SK-N-MC (cell line): ENCODE measurements around the gene TMEM245.

ENCODE experiments used
- DNase-seq: peaks from one replicate; pipeline ENCODE4 v3.0.0-alpha.2; 2011; ENCODE audit warnings: low read depth, low spot score
- H3K27ac ChIP-seq: fragments of 200-600 bp; sonication (generic); 2 replicates; pipeline ENCODE4 v1.5.1; 2016; ENCODE audit warnings: mixed run types
- H3K36me3 ChIP-seq: fragments of 200-600 bp; sonication (generic); 2 replicates; pipeline ENCODE4 v1.6.1; 2017; ENCODE audit warnings: antibody characterized with exemption, low read length, mixed read lengths; ENCODE audit not compliant: insufficient read depth
- H3K4me3 ChIP-seq: fragments of 200-600 bp; sonication (generic); 2 replicates; pipeline ENCODE4 v1.5.1; 2016
- H3K9ac ChIP-seq: fragments of 200-600 bp; sonication (generic); 2 replicates; pipeline ENCODE4 v1.8.0; 2017; ENCODE audit warnings: mixed run types, mixed read lengths; ENCODE audit not compliant: insufficient read length
- H3K9me3 ChIP-seq: fragments of 200-600 bp; sonication (generic); 2 replicates; pipeline ENCODE4 v1.6.1; 2017; ENCODE audit warnings: low read depth, mild to moderate bottlenecking, antibody characterized with exemption, low read length, moderate library complexity, mixed read lengths
- EZH2 ChIP-seq: fragments of 200-600 bp; sonication (generic); IDR thresholded peaks from one replicate; pipeline ENCODE4 v1.6.1; 2017; ENCODE audit warnings: antibody characterized with exemption
- FOXP2 ChIP-seq: optimal IDR thresholded peaks from 2 replicates; pipeline ENCODE3; 2011; ENCODE audit warnings: mild to moderate bottlenecking, moderate library complexity; ENCODE audit not compliant: insufficient read depth; ENCODE audit errors: extremely low read length, control extremely low read depth
- POLR2AphosphoS5 ChIP-seq: IDR thresholded peaks from 2 replicates; pipeline ENCODE4 v1.6.1; 2012; ENCODE audit warnings: mild to moderate bottlenecking, low read depth, low read length, borderline replicate concordance

Gene TMEM245

DNA sequence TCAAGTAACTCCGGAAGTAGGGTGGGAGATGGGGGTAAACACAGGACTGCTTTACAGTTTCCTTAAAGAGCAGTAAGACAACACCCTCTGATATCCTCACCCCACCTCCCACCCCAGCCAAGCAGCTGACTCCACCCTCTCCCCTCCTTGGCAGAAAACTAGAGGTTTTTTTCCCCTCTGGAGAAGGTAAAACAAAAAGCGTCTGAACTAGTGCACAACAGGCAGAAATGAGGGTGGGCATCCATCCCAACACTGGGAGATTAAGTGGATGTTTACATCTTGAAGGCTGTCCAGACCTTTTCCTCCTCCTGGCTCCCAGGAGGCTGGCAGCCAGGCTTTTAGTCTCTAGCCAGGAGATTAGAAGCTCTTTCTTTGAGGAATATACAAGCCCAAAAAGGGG is 92.6 kb downstream of the TMEM245 start:
- H3K36me3 ChIP-seq: peaks cover 7% of the 10 kb centered on the region
- TF ChIP-seq EZH2 (no peak), FOXP2 (no peak), POLR2AphosphoS5 (no peak)

DNA sequence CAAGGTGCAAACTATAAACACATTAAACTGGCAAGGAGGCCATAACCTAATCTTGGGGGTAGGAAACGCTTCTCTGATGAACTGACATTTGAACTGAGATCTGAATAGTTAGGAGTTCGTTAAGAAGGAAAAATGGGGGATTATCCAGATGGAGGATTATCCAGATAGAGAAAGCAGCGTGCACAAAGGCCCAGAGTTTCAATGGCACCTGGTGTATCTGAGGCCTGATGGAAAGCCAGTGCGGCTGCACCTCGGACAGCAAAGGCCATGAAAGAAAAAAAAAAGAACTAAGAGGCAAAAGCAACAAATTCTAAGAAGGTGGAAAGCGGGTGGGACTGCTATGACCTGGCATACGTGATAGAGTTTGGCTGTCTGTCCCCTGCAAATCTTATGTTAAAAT is 93.4 kb downstream of the TMEM245 start:
- H3K4me3 ChIP-seq: no peak overlapping the region
- H3K9ac ChIP-seq: no peak overlapping the region
- no peaks in the 10 kb centered on the region for H3K9me3 ChIP-seq
- H3K27ac ChIP-seq: no peak overlapping the region
- TF ChIP-seq FOXP2: no peak
- no peak for TF ChIP-seq EZH2
- no peak for TF ChIP-seq POLR2AphosphoS5
- H3K36me3 ChIP-seq: peaks cover 4% of the 10 kb centered on the region; the same call in 1 of the 2 replicates
- no peak for DNase-seq

More for the DNA sequence above, 92.6 kb downstream of the TMEM245 start:
- Histone ChIP-seq H3K9me3 (no peaks in the 10 kb centered on the region), H3K9ac (no peak overlapping the region), H3K27ac (no peak overlapping the region), H3K4me3 (no peak overlapping the region)
- no peak for DNase-seq

DNA sequence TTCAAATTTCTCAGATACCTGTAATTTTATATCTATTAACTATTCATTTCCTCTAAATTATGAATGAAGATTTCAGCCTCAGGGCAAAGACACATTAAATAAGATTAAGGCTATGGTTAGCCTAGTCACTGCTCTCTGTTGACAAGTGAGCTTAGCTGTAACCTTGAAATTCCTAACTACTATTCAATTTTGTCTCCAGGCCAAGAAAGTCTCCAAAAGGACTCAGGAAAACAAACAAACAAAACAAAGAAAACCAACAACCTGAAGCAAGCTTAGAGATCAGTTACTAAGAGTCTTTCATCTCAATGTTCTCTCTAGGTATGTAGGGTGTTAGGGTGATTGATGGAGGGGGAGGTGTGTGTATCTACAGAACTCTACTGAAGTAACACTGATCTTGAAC is 96.9 kb downstream of the TMEM245 start:
- no peak overlapping the region for H3K4me3 ChIP-seq
- no peak for TF ChIP-seq POLR2AphosphoS5
- no peak for TF ChIP-seq EZH2
- no peak for TF ChIP-seq FOXP2
- no peaks in the 10 kb centered on the region for H3K9me3 ChIP-seq
- H3K27ac ChIP-seq: no peak overlapping the region
- H3K9ac ChIP-seq: no peak overlapping the region
- DNase-seq: no peak
- peaks cover 17% of the 10 kb centered on the region for H3K36me3 ChIP-seq

DNA sequence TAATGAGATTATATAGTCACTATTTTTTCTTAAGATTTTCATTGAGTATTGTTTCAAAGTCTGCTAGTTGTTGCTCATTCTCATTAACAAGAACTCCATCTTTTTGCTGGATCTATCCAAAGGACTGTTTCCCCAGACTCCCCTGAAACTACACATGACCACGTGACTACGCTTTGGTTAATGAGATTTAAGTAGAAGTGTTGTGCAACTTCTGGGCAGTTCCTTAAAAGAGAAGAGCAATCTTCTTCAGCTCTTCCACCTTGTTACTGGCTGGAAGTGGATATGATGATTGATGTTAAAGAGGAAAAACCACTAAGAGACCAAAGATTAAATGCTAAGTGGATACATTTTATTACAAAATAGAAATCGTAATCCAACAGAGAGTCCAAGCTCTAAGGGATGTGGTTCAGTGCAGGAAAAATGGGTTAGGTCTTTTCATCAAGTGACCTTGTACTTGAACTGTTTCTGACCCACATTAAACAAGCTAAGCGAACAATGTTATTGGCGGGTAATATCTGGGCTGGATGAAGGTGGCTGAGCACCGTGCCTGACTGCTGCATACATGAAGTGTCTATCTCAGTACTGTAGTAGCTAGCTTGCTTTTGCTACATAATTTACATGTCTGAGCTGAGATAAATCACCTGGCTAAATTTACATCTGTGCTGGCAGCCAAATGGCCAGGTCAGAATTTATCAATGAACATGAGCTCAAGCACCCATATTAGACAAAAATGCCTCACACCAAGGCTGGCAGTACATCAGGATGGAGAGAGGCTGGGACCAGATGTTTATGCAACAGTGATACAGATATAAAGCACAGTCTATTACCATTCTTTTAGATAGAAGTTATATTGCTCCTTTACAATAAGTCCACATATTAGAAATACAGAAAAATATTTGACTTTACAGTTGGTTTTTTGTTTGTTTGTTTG is 98.9 kb downstream of the TMEM245 start:
- no peak for TF ChIP-seq FOXP2
- no peak for TF ChIP-seq POLR2AphosphoS5
- TF ChIP-seq EZH2: no peak
- no peak for DNase-seq
- no peak overlapping the region for H3K4me3 ChIP-seq
- H3K9ac ChIP-seq: no peak overlapping the region
- H3K9me3 ChIP-seq: no peaks in the 10 kb centered on the region
- peaks cover 22% of the 10 kb centered on the region for H3K36me3 ChIP-seq
- H3K27ac ChIP-seq: no peak overlapping the region

DNA sequence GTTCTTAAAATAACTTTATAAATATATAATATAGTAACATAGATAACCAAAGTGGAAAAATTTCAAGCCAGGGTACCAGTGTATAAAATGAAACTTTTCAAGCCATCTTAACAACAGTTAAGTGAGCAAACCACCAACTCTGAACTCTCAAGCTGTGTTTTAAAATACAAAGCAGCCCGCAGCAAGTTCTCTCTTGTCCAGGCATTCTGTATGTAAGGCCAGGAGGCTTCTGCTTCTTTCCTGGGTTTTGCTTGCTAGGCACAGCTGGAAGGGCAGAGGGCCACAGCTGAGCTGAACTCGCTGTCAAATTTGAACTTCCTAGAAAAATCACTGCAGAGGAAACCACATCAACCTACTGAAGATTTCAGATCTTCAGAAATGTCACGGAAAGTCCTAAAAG is 99.6 kb downstream of the TMEM245 start:
- no peak for TF ChIP-seq FOXP2
- TF ChIP-seq EZH2: no peak
- TF ChIP-seq POLR2AphosphoS5: no peak
- H3K36me3 ChIP-seq: peaks cover 22% of the 10 kb centered on the region
- no peak overlapping the region for H3K9ac ChIP-seq
- H3K9me3 ChIP-seq: no peaks in the 10 kb centered on the region
- H3K27ac ChIP-seq: no peak overlapping the region
- H3K4me3 ChIP-seq: no peak overlapping the region
- no peak for DNase-seq

DNA sequence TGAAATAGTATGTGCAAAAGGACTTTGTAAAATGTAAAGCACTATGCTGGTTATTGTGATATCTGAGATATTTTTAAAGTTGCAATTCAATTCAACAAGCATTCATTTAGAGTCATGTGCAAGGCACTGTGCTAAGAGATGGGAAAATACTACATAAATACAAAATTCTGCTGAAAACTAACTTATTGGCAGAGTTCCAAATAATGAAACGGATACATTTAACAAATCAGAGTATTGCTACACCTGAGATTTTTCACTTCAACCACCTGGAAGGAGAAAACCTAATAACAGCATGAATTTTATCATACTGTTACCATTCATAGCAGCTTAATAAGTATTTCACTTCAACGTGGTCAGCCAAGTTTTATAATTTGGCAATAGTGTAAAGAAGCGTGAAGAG is 100.3 kb downstream of the TMEM245 start:
- TF ChIP-seq FOXP2: no peak
- no peak for TF ChIP-seq POLR2AphosphoS5
- no peak for TF ChIP-seq EZH2
- Histone ChIP-seq H3K4me3 (no peak overlapping the region), H3K9me3 (no peaks in the 10 kb centered on the region), H3K27ac (no peak overlapping the region), H3K9ac (no peak overlapping the region), H3K36me3 (peaks cover 22% of the 10 kb centered on the region)
- DNase-seq: no peak

DNA sequence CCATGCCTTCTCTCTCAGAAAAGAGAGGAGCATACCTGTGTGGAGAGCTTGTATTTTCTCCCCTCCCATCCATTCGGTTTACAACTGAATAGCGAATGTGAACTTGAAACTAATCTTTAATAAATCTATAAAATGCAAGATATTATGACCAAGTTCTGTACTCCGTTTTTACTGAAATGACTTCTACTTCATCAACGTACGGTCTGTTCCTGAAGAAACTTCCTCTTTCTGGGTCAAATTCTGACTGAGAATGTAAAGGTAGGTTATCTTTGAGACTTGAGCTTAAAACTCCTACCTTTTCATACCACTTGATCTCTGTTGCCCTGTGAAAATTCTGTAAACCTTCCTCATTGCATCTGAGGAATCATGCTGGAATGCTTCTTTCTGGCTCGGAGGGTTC is 102.3 kb downstream of the TMEM245 start:
- no peak overlapping the region for H3K9ac ChIP-seq
- no peak overlapping the region for H3K4me3 ChIP-seq
- DNase-seq: no peak
- H3K9me3 ChIP-seq: no peaks in the 10 kb centered on the region
- H3K36me3 ChIP-seq: peaks cover 22% of the 10 kb centered on the region
- H3K27ac ChIP-seq: no peak overlapping the region
- no peak for TF ChIP-seq EZH2
- TF ChIP-seq FOXP2: no peak
- no peak for TF ChIP-seq POLR2AphosphoS5

DNA sequence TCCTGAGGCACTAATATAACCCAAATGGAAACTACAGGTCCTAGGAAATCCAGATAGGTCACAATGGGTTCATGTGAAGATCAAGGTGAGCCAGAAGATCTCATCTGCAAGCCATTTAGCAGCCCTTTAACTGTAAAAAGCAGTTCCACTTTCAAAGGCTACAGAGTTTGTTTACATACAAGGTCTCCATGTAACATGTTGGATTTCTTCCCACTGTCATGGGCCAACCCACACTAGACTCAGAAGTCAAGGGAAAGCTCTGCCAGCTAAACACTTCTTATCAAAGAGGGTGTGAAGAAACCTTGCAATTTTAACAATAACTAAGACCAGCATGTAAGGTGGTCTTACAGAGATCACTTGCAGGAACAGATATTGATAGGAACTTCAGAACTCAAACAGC is 102.7 kb downstream of the TMEM245 start:
- H3K27ac ChIP-seq: no peak overlapping the region
- TF ChIP-seq EZH2: no peak
- no peak for TF ChIP-seq POLR2AphosphoS5
- no peak for TF ChIP-seq FOXP2
- no peaks in the 10 kb centered on the region for H3K9me3 ChIP-seq
- H3K9ac ChIP-seq: no peak overlapping the region
- H3K36me3 ChIP-seq: peaks cover 22% of the 10 kb centered on the region
- no peak for DNase-seq
- no peak overlapping the region for H3K4me3 ChIP-seq

DNA sequence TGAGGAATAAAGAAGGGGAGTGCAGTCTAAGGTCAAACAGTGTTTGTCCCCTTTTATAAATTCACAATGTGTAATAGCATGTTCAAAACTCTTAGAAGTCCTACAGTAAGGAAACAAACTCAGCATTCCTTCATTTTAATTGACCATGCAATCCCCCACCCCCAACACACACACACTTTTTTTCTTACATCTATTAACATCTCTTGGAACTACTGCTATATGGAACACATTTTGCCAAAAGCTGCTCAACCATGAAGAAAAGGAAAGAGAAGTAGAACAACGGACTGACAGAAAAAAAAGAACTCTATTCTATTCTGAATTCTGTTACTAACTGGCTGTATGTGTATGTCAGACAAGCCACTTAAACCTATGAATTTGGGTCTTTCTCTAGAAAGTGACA is 103.6 kb downstream of the TMEM245 start:
- TF ChIP-seq EZH2 (no peak), FOXP2 (no peak), POLR2AphosphoS5 (no peak)
- Histone ChIP-seq H3K4me3 (no peak overlapping the region), H3K36me3 (peaks cover 22% of the 10 kb centered on the region), H3K9me3 (no peaks in the 10 kb centered on the region), H3K27ac (no peak overlapping the region), H3K9ac (no peak overlapping the region)
- no peak for DNase-seq
